ENCODE data around the gene ZBTB48. TPM values are rescaled to one million over a fixed set of nuclear protein-coding genes. Genes with fewer than 3 reads are reported as not detected.

Gene ZBTB48
- total RNA-seq, 2 donors from 2014 or later, result 41.3 to 51.0 TPM

GRCh38 chr1:6619045-6619444 lies 39.3 kb downstream of the ZBTB48 start:
- peaks cover 6% of the 10 kb centered on the region for H3K4me1 ChIP-seq (replicated peaks)
- 86% methylated on average over 4 of the region's 4 CpGs for WGBS

GRCh38 chr1:6621429-6622391 lies 41.9 kb downstream of the ZBTB48 start:
- Histone ChIP-seq H3K27ac (peak overlapping the region; percentile 89 to 92), H3K27me3 (replicated peaks; ENCODE audit: insufficient read depth) (no peaks in the 10 kb centered on the region), H3K4me1 (replicated peaks) (peaks cover 6% of the 10 kb centered on the region), H3K4me3 (no peak overlapping the region), H3K36me3 (peaks cover 7 to 8% of the 10 kb centered on the region in 2 donors), H3K9me3 (no peaks in the 10 kb centered on the region)
- no peak for DNase-seq (ENCODE audit: low spot score)
- WGBS, result 82% methylated on average over 39 of the region's 41 CpGs
- TF ChIP-seq POLR2A (IDR thresholded peaks at IDR 0.05), result no peak
- no peak for TF ChIP-seq POLR2AphosphoS5 (IDR thresholded peaks at IDR 0.05)
- no peak for TF ChIP-seq CTCF (IDR thresholded peaks at IDR 0.05)
- intact Hi-C loops (cut with DNase I), result no loop called here

More at GRCh38 chr1:6619045-6619444, 39.3 kb downstream of the ZBTB48 start:
- TF ChIP-seq POLR2AphosphoS5 (IDR thresholded peaks at IDR 0.05) (no peak), POLR2A (IDR thresholded peaks at IDR 0.05) (no peak), CTCF (IDR thresholded peaks at IDR 0.05) (no peak)
- H3K27me3 ChIP-seq (replicated peaks; ENCODE audit: insufficient read depth), result no peaks in the 10 kb centered on the region
- no peak overlapping the region for H3K4me3 ChIP-seq
- no peak overlapping the region for H3K27ac ChIP-seq
- intact Hi-C loops (cut with DNase I), result no loop called here
- H3K36me3 ChIP-seq, result peaks cover 7 to 8% of the 10 kb centered on the region in 2 donors
- DNase-seq (ENCODE audit: low spot score), result no peak
- H3K9me3 ChIP-seq, result no peaks in the 10 kb centered on the region

GRCh38 chr1:6622396-6623152 lies 42.8 kb downstream of the ZBTB48 start:
- H3K4me3 ChIP-seq, result no peak overlapping the region
- peaks cover 7 to 8% of the 10 kb centered on the region in 2 donors for H3K36me3 ChIP-seq
- H3K9me3 ChIP-seq, result no peaks in the 10 kb centered on the region
- intact Hi-C loops (cut with DNase I), result no loop called here
- WGBS, result 49% methylated on average over 10 of the region's 10 CpGs
- H3K4me1 ChIP-seq (replicated peaks), result peaks cover 6% of the 10 kb centered on the region
- H3K27me3 ChIP-seq (replicated peaks; ENCODE audit: insufficient read depth), result no peaks in the 10 kb centered on the region
- TF ChIP-seq CTCF (IDR thresholded peaks at IDR 0.05) (no peak), POLR2A (IDR thresholded peaks at IDR 0.05) (no peak), POLR2AphosphoS5 (IDR thresholded peaks at IDR 0.05) (no peak)
- peak overlapping the region; percentile 89 to 92 for H3K27ac ChIP-seq
- DNase-seq (ENCODE audit: low spot score), result no peak

- H3K36me3 ChIP-seq, result peaks cover 7 to 8% of the 10 kb centered on the region in 2 donors
- no peaks in the 10 kb centered on the region for H3K27me3 ChIP-seq (replicated peaks; ENCODE audit: insufficient read depth)
- no peaks in the 10 kb centered on the region for H3K9me3 ChIP-seq
- no peak for TF ChIP-seq CTCF (IDR thresholded peaks at IDR 0.05)
- TF ChIP-seq POLR2A (IDR thresholded peaks at IDR 0.05), result no peak
- TF ChIP-seq POLR2AphosphoS5 (IDR thresholded peaks at IDR 0.05), result peak; percentile 66
- 25% methylated on average over 14 of the region's 14 CpGs for WGBS
- H3K4me1 ChIP-seq (replicated peaks), result peaks cover 6% of the 10 kb centered on the region
- intact Hi-C loops (cut with DNase I), result no loop called here
- no peak overlapping the region for H3K4me3 ChIP-seq
- H3K27ac ChIP-seq, result peak overlapping the region; percentile 89 to 92
- peak; percentile 61 for DNase-seq (ENCODE audit: low spot score)
Measured at GRCh38 chr1:6623269-6623965, 43.6 kb downstream of the ZBTB48 start.

All from prostate gland (tissue), 2 donors.